Limb (tissue), 2 donors: ENCODE measurements around the gene CAMKK1.
A peak's percentile ranks its signal among the peaks of the same experiment; 100 is the strongest.

Experiments
- DNase-seq, 2 donors: peaks; one replicate each; pipeline ENCODE4 v3.0.0-alpha.2; 2016; ENCODE audit errors: extremely low spot score in 2 of 2

The CAMKK1 gene

DNA sequence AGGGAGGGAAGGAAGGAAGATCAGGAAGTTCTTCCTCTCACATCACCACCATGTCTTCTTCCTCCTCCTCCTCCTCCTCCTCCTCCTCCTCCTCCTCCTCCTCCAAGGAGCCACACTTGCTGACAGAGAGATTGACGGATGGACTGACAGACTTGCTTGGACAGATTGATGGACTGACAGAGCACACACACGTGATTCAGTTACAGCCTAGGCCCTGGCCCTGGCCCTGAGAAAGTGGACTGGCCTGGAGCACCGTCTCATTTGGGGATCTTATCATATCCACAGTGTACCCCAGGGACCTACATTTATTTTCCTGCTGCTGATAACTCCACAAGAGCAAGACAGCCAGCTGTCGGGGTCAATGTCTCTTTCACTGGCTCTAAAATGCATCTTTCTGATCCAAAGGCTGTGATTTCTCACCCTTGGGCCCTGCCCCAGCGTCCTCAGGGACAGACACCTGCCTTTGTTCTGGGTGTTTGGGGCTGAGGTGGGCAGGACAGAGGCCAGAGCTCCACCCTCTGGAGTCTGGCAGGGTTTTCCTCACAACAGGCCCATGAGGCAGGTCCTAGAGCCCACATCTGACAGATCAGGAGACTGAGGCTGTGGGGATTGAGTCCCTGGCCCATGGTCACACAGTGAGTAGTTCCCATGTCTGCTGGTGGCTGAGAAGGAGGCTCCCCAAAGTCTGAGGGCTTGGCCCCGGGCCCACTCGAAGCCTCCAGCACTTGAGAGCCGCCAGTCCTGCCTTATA lies 25.7 kb upstream of the CAMKK1 start:
- DNase-seq: no peak

DNA sequence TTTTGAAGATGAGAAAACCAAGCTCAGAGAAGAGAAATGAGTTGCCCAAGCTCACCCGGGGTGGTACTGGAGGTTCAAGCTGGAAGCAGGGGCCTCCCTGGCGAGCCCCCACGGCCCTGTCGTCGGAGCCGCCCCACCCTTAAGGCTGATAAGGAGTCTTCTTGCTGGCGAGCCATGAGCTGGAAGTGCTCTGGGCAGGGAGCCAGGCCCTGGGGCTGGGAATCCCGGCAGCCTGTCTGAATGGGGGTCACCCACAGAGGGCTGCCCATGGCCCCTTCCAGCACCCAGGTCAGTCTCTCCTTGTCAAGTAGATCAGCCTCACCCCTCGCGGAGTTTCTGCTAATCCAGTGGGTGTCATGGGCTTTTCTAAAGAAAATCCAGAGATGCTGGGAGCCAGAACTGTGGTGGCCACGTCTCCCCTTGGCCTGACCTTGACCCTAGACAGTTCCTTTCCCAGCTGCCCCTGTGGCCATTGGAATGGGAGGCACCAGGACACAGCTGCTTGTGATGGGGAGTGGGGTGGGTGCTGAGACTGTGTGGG lies 24.6 kb upstream of the CAMKK1 start:
- DNase-seq: no peak

DNA sequence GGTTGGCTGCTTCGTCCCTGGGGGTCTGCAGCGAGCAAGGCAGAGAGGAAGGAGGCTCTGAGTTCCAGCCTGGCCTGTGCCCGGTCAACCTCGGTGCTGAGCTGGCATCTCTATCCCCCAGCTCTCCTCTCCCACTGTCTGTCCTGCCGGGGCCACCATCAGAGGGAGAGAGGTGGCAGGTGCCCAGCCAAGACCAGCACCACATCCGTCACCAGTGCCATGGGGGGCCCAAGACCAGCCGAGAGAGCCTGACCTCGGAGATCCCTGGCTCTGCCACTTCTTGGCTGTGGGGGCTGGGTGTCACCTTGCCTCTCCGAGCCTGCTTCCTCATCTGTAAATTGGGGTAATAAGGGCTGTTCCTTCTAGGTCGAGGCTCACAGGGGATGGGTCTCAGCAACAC lies 24.0 kb upstream of the CAMKK1 start:
- no peak for DNase-seq

DNA sequence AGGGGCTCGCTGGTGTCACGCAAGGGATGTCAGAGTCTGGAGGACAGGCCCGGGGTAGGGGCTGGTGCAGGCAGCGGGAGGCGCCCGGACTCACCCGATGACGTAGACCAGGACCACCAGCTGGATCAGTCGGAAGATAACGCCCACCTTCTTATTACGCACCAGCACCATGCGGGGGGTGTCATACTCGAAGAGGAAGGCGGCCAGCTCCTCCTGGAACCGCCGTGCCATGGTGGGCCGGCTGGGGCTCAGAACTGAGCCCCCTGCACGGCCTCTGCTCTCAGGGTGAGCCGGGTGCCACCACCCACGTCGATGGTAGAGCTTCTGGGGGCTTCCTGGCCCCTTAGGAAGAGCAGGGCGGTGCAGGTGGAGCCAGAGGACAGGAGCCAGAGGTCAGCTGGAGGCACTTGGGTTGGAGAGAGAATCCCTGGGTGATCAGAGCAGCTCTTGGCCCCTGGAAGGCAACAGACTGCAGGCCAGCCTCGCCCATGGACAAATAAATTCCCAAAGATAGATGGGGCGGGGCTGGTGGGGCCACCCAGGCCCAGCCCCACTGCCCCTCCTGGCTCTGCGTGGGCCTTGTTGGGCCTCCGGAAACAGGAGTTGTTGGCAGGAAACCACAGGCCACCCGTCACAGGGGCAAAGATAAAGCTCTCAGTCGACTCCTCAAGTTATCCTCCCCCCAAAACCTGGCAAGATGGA lies 23.3 kb upstream of the CAMKK1 start, which contains the start of gene P2RX1:
Gene P2RX1, minus strand, starts transcription at position 471 of the 702 bp plus-strand sequence. Its CDS starts 240 bp downstream, at position 231.
- no peak for DNase-seq

DNA sequence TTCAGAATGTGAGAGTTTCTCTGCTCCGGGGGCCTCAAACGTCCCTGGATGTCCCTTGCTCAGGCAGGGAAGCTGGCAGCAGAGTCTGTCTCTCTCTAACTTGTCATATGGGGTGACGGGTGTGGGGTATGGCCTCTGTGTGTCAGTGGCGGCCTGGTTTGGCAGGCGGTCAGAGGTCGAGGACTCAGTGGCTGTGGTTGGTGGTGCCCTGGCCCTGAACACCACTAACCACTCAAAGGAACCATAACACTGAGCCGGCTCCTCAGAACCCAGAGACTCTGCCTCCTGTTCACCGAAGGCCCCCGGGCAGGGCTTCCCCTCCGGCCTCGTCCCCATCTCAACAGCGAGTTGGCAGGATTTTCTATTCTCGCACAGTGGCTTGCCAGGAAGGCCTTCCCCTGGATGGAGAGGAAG lies 22.7 kb upstream of the CAMKK1 start:
- no peak for DNase-seq

DNA sequence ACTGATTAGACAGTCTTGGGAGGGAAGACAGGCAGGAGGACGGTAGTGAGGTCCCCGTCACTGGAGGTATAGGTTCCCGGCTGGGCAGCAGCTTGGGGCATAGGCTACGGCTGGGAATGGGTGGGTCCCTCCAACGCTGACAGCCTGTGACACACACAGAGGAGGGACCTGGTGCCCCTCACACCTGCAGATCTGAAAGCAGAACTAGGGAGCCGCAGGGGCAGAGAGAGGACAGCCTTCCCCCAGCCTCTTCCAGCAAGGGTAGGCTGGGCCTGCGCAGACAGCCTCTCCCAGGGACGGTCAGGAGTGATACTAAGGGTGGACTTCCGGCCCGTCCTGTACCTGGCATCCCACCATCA lies 21.4 kb upstream of the CAMKK1 start:
- DNase-seq: no peak

DNA sequence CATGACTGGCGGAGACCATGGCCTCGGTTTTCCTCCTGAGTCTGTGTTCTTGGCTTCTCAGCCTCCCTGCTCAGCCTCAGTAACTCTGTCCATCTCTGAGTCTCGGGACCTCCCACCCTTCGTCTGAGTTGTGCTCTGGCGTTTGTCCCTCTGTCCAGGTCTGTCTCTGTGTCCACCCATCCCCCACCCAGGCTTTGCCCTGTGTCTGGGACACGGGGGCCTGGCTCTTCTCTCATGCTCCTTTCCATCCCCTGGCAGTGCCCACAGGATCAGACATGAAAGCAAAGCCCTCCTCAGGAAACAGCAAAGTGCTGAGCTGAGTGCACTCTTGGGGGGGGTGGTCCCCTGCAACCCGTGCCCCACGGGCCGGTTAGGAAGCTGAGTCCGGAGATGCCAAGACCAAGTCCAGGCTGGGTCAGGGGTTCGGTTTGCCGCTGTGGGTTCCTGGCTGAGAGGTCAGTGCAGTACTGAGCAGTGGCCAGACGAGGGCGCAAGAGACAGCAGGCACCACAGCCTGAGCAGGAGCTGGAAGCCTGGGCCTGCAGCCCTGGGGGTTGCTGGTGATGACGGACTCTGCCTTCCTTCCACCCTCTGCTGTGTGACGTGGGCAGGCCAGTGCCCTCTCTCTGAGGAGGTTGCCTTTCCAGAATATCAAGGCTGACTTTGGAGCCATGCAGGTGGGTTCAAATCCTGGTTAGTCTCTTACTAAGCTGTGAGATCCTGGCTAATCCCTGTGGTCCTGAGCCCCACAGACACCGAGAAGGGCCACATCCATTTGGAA lies 20.9 kb upstream of the CAMKK1 start:
- peak; percentile 63 to 85 for DNase-seq

DNA sequence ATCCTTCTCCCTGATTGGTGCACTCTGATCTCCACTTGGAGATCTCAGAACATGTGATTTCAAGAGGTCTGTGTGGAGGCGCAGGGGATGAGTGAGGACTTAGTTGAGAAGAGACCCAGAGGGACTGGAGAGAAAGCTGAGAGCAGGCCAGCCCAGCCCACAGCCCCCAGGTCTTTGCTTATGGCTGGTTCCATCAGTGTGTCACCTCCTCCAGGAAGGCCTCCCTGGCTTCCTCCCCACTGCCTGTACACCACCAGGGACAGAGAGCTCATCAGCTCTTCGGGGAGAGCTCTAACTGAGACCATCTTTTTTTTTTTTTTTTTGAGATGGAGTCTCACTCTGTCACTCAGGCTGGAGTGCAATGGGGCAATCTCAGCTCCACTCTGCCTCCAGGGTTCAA lies 20.0 kb upstream of the CAMKK1 start:
- DNase-seq: no peak

DNA sequence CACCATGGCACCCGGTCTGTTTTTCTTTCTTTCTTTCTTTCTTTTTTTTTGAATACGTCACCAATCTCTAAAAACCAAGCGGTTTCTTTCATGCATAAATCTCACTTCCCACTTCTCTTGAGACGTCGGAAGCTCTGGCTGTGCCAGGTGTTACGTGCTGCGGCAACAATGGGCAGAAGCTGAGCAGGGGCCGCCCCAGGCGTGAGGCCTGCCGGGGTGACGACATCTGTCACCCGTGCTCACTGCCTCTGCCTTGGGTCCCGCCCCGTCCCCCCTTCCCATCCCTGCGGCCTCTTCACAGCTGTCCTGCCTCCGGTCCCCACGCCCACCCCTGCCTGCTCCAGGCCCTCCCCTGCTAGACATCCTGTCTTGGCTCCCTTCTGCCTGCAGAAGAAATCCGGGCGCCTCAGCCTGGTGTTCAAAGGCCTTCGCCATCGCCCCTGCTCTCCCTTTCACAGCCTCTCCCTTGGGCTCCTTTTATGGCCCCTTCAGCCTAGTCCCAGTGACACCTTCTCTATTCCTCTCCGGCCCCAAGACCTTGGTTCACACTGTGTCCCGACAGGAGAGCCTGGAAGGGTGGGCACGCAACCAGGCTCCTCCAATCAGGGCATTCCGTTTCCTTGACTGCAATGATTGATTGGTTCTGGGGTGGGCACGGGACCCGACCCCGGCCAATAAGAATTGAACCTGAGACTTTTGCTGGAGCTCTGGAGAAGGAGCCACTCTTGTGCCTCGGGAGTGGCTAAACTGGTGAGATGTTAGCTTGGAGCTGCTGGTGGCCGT lies 18.6 kb upstream of the CAMKK1 start:
- peak in 1 of 2 donors; percentile 56 for DNase-seq

DNA sequence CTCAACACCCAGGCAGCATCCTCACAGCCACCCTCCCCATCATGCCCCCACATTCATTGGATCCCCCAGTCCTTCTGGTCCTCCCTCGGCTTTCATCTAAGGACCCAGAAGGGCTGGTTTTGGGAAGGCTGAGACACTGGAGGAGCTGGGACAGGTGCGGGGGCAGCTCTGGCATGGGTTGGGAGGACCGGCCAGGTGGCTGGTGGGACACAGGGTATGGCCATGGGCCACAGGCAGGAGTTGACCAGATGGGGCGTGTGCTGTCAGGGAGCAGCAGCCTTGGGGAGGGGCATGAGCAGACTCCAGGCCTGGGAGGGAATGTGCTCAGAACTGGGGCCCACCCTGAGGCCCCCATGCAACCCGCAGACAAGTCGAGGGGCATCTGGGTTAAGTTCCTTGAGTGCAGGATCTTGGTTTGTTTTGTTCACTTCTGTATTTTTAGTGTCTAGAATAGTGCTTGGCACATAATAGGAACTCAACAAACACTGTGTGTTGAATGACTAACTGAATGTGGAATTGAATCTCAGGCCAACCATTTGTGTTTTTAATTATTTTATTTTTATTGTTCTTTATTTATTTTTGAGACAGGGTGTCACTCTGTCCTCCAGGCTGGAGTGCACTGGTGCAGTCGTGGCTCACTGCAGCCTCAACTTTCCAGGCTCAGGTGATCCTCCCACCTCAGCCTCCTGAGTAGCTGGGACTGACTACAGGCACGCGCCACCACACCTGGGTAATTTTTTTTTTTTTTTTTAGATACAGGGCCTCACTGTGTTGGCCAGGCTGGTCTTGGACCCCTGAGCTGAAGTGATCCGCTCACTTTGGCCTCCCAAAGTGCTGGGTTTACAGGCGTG lies 17.8 kb upstream of the CAMKK1 start:
- DNase-seq: no peak

DNA sequence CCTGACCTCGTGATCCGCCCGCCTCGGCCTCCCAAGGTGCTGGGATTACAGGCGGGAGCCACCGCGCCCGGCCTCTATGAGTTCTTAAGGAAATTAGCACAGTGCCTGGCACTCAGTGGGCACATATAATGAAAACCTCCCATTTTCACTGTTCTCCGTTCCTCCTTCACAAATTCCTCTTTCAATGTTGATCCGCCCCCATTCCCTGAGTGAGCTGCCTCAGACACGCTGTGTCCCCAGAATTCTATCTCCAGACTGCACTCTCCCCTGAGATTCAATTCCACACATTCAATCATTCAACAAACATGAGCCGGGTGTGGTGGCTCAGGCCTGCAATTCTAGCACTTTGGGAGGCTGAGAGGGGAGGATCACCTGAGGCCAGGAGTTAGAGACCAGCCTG lies 16.4 kb upstream of the CAMKK1 start:
- DNase-seq: no peak

DNA sequence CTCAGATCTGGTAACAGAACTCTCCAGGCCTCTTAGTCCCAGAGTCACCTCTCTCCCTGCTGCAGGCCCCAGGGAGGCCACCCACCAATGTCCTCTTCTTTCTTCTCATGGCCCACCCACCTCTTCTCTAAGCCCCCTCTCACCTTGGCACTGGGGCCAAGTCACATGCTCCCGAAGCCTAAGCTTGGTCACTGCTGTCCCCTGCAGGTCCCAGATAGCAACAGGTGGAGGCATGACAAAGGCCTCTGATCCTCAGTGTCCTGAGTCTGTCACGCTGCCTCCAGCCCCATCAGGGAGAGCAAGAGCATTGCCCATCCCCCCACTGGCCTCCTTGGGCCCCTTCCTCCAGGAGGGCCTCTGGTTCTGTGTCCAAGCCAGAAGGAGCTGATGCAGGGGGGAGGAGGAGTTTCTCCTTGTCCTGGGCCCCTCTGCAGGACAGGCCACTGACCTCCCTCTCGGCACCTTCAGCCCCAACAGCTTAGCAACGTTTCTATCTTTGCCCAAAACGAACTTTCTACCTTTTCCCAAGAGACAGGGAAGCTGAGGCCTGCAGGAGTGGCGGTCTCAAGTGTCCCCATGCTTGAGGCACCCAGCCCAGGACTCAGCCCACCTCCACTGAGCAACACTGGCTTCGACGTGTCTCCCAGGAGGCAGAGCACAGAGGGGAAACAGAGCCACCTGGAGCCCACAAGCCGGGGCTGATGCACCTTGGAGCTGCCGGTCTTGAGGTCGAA lies 14.8 kb upstream of the CAMKK1 start:
- DNase-seq: no peak

DNA sequence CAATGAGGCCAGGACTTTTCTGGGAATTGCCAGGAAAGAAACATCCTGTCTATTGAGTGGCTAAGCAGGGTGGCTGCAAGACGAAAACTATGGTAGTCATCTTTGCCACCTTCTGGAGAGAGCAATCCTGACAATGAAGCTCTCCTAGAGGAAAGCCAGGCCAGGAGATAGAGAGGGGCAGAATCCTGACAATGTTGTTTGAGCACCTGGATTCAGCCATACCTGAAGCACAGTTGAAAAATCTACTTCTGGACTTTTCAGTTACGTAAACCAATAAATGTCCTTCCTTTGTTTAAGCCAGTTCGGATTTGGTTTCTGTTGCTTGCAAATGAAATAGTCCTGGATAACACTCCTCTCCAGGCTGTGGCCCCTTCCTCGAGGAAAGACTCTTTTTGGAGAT lies 14.0 kb upstream of the CAMKK1 start:
- no peak for DNase-seq

DNA sequence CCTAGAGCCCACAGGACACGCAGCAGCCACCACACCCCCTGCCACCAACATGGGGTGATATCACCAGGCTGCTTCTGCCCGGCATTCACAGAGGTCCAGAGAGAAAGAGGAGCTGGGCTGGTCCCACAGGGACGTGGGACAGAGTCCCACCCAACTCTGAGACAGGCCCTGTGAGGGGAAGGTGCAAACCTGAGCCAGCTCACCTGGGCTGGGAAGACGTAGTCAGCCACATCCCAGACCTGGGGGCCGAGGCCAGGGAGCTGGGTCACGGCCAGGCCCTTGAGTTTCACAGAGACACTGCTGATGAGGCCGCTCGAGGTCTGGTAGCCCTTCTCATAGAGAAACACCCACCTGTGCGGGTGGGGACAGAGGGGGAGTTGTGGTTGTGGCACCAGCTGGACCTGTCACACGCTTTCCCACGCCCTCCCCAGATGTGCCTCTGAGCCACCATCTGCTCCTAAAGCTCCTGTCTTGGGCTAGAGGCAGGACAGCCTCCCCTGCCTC lies 12.2 kb upstream of the CAMKK1 start:
- DNase-seq: no peak

DNA sequence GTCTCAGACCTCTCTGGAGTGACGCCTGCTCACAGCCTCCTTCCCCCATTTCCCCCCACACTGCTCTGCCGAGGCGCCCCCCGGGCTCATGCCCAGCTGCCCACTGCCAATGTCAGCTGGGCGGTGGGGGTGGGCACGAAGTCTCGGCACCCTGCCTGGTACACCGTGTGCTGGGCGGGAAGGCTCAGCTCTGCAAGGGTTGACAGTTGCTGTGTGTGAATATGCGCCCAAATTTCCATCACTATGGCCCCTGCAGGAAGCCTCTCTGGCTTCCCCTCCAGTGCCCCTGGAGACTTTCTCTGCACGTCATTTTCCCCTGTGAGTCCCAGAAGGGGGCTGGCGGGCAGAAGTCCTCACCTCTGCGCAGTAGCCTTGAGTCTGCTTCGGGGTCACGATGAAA lies 11.6 kb upstream of the CAMKK1 start:
- no peak for DNase-seq

DNA sequence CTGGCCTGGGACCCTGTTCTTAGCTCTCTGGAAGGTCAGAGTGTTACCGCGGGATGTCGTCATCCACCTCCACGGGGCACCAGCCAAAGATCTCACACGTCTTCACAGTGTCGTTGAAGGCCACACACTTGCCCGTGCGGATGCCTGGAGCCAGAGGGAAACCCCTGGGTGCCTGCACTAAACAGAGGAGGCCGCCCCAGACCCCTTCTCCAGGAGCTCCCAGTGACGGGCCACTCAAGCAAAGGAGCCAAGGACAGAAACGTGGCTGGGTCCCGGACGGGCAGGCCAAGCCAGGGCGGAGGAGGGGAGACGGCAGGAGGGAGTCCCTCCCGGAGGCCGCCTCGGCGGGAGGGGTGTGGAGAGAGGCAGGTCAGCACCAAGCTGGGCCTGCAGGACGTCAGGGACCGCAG lies 11.0 kb upstream of the CAMKK1 start:
- no peak for DNase-seq

DNA sequence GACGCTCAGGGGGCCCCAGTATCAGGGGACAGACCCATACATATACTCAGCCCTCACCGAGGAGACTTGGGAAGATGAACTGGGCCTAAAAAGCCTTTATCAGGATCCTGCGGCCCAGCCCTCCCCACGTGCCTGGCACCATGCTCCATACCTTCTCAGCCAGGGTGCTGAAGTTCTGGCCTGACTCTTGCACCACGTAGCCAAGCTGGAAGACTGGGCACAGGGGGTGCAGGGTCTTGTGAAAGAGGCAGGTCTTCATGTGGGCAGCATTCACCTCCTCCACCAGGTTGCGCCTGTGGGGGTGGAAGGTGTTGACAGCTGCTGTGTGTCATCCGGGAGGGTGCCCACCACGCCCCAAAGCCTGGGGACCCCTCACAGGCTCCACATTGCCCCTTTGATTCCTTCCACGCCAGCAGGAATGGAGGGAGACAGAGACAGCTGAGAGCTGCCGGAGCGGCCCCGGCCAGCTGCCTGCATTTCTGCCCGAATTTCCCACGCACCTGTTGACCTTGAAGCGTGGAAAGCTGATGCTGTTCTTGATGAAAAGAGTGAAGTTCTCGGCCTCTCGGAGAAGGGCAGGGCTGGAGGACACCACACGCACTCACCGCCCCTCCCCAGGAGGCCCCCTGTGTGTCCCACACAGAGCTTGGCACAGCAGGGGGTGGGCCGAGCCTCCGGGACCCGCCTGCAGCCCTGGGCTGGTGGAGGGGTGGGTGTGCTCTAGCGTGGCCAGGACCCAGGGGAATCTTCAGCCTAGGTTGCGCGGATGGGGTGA lies 10.4 kb upstream of the CAMKK1 start:
- DNase-seq: no peak

DNA sequence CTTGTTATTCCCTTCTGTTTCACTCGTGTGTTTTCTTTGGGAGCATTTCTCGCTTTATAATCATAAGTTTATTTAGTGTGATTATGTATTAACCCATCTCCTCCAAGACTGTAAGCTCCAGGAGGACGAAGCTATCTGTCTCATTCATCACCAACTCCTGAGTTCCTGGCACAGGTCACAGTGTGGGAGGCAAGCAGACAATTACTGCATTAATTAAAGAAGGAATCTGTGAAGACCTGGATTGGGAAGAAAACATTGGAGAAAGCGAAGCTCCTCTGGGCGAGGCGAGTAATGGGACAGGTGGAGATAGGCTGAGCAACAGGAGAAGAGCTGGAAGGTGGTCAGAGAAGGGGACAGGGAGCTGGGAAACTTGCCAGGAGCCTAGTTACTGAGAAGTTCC lies 7.8 kb upstream of the CAMKK1 start:
- DNase-seq: no peak

DNA sequence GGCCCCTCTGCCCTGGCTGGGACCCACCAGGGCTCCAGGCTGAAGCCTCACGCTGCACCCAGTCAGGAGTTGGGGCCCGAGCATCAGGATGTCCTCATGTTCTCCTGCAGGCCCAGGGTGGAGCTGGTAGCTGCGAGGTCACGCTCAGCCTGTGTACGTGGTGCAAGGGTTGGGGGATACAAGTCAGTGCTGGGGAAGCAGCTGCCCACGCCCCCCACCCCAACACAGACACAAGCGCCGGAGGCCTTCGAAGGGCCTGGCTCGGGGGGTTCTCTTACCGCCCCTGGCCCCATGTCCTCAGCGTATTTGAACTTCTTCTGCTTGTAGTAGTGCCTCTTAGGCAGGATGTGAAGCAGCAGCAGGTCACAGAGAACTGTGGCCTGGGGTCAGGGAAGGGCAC lies 4.9 kb upstream of the CAMKK1 start:
- DNase-seq: no peak
